Lower leg skin (tissue), 3 donors: ENCODE results near the gene TCL1A.

Experiments
- POLR2A ChIP-seq, 2 donors: fragments of 450-650 bp; IDR thresholded peaks; one replicate each; pipeline ENCODE4 v1.6.1; 2016 to 2017; ENCODE audit warnings: antibody characterized with exemption in 2 of 2, mild to moderate bottlenecking in 1 of 2, moderate library complexity in 1 of 2
- TF ChIP-seq, protein P1 (sequence below), 3 donors: fragments of 450-650 bp; IDR thresholded peaks; one replicate each; pipeline ENCODE4 v1.5.1; 2016; ENCODE audit warnings: antibody characterized with exemption in 3 of 3, mild to moderate bottlenecking in 3 of 3, moderate library complexity in 2 of 3

DNA sequence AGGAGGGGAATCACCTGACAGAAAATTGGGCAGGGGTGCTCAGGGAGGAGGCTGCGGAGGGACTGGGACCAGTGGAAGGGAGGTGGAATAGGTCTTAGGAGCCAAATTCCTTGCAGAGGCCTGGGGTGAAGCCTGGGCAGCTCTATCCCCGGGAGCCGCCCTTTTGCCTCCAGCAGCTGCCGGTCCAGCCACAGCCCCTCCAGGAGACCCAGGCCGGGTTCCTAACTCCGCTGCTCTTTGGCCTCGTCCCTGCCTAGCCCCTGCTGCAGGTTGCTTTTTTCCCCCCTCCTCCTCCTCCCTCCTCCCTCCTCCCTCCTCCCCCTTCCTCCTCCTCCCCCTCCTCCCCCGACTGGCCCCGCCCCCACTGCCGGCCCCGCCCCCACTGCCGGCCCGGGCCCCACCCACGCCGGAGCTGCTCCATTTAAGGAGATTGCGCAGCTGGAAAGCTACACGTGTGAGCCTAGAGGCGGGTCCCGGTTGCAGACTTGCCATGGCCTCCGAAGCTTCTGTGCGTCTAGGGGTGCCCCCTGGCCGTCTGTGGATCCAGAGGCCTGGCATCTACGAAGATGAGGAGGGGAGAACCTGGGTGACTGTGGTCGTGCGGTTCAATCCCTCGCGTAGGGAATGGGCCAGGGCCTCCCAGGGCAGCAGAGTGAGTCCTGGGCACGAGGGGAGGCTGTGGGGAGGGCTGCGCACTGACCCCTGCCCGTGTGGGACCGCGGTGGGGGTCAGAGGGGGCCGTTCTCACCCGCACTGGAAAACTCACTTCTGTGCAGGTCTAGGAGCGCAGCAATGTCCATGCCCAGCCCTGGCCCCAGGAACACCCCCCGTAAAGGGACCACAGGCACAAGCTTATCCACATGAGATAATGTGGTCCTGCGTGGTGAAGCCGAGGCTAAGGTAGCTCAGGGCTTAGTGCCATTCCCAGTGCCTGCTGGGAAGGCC is 27.7 kb downstream of the TCL1A start, which contains the start of gene TCL1B:
- TF ChIP-seq, protein P1, sequence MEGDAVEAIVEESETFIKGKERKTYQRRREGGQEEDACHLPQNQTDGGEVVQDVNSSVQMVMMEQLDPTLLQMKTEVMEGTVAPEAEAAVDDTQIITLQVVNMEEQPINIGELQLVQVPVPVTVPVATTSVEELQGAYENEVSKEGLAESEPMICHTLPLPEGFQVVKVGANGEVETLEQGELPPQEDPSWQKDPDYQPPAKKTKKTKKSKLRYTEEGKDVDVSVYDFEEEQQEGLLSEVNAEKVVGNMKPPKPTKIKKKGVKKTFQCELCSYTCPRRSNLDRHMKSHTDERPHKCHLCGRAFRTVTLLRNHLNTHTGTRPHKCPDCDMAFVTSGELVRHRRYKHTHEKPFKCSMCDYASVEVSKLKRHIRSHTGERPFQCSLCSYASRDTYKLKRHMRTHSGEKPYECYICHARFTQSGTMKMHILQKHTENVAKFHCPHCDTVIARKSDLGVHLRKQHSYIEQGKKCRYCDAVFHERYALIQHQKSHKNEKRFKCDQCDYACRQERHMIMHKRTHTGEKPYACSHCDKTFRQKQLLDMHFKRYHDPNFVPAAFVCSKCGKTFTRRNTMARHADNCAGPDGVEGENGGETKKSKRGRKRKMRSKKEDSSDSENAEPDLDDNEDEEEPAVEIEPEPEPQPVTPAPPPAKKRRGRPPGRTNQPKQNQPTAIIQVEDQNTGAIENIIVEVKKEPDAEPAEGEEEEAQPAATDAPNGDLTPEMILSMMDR (IDR thresholded peaks at IDR 0.05), result no peak
- no peak for TF ChIP-seq POLR2A (IDR thresholded peaks at IDR 0.05)
